Lower lobe of right lung (tissue), 2 donors: Measurements from ENCODE around the gene SLC17A4. TPM values are rescaled to one million over a fixed set of nuclear protein-coding genes. Genes with fewer than 3 reads are reported as not detected.

Experiments used
- ATAC-seq, 2 donors: fragments of 200-7000 bp; cut with Tn5 transposase; one replicate each; pipeline ENCODE4 v1.9.1; 2020 to 2022; ENCODE audit warnings: mild to moderate bottlenecking in 2 of 2, moderate library complexity in 2 of 2
- DNase-seq: peaks from one replicate; pipeline ENCODE4 v3.0.0-alpha.2; 2020
- H3K27ac ChIP-seq: fragments of 200-600 bp; one replicate; pipeline ENCODE4 v1.8.0; 2022
- H3K27me3 ChIP-seq: fragments of 200-600 bp; one replicate; pipeline ENCODE4 v1.8.0; 2022; ENCODE audit warnings: low read depth
- H3K36me3 ChIP-seq: fragments of 200-600 bp; one replicate; pipeline ENCODE4 v1.8.0; 2022; ENCODE audit warnings: mild to moderate bottlenecking
- H3K4me1 ChIP-seq: fragments of 200-600 bp; one replicate; pipeline ENCODE4 v1.8.0; 2022
- H3K4me3 ChIP-seq: fragments of 200-600 bp; one replicate; pipeline ENCODE4 v1.8.0; 2022; ENCODE audit warnings: mild to moderate bottlenecking
- H3K9me3 ChIP-seq: fragments of 200-600 bp; one replicate; pipeline ENCODE4 v1.8.0; 2022
- CTCF ChIP-seq: fragments of 200-600 bp; IDR thresholded peaks from one replicate; pipeline ENCODE4 v1.8.0; 2022; ENCODE audit warnings: antibody characterized with exemption, mild to moderate bottlenecking
- intact Hi-C: fragments of 100-400 bp; cut with DNase I; formaldehyde crosslinking; loops from one replicate; pipeline ENCODE4 v1.11.0; 2022
- total RNA-seq: library from RNA; stranded (reverse); fragmentation: NEBNext Ultra II Directional; extraction: Animal tissue kit (Norgen Biotek cat#: 25700); gene quantifications from one replicate; pipeline ENCODE4 v1.2.1, GENCODE V29; 2021
- donor health status: DM: no; HTN: yes; CAD: no; lungs with severe emphysema.

SLC17A4 gene
- total RNA-seq, 1 donor from 2014 or later = not detected

GRCh38 chr6:25792016-25792415 lies 37.5 kb downstream of the SLC17A4 start:
- Histone ChIP-seq H3K4me3 (no peak overlapping the region), H3K27me3 (no peaks in the 10 kb centered on the region), H3K36me3 (no peaks in the 10 kb centered on the region), H3K4me1 (no peaks in the 10 kb centered on the region), H3K27ac (no peak overlapping the region), H3K9me3 (no peaks in the 10 kb centered on the region)
- intact Hi-C loops = no loop called here
- DNase-seq (no peak), ATAC-seq (no peak)
- TF ChIP-seq CTCF = no peak

- intact Hi-C loops = no loop called here
- no peak for ATAC-seq
- H3K27ac ChIP-seq = no peak overlapping the region
Measured at GRCh38 chr6:25793970-25794369, 39.4 kb downstream of the SLC17A4 start.

GRCh38 chr6:25794784-25795183 lies 40.2 kb downstream of the SLC17A4 start:
- no peak for TF ChIP-seq CTCF
- ATAC-seq = no peak
- Histone ChIP-seq H3K4me1 (no peaks in the 10 kb centered on the region), H3K27ac (no peak overlapping the region), H3K27me3 (no peaks in the 10 kb centered on the region), H3K36me3 (no peaks in the 10 kb centered on the region), H3K4me3 (no peak overlapping the region), H3K9me3 (no peaks in the 10 kb centered on the region)
- intact Hi-C loops = no loop called here
- no peak for DNase-seq

More at GRCh38 chr6:25793970-25794369, 39.4 kb downstream of the SLC17A4 start:
- no peaks in the 10 kb centered on the region for H3K27me3 ChIP-seq
- H3K9me3 ChIP-seq = no peaks in the 10 kb centered on the region
- H3K4me3 ChIP-seq = no peak overlapping the region
- no peak for DNase-seq
- no peaks in the 10 kb centered on the region for H3K36me3 ChIP-seq
- no peaks in the 10 kb centered on the region for H3K4me1 ChIP-seq
- TF ChIP-seq CTCF = no peak

- no peaks in the 10 kb centered on the region for H3K36me3 ChIP-seq
- no peak for DNase-seq
- intact Hi-C loops = no loop called here
Measured at GRCh38 chr6:25801436-25801835, 46.9 kb downstream of the SLC17A4 start.

GRCh38 chr6:25804804-25805203 lies 50.3 kb downstream of the SLC17A4 start:
- no peak overlapping the region for H3K4me3 ChIP-seq
- ATAC-seq = no peak
- no peaks in the 10 kb centered on the region for H3K4me1 ChIP-seq
- H3K27me3 ChIP-seq = no peaks in the 10 kb centered on the region
- intact Hi-C loops = no loop called here
- H3K36me3 ChIP-seq = no peaks in the 10 kb centered on the region
- no peaks in the 10 kb centered on the region for H3K9me3 ChIP-seq
- no peak for DNase-seq
- no peak for TF ChIP-seq CTCF
- H3K27ac ChIP-seq = no peak overlapping the region

More at GRCh38 chr6:25801436-25801835, 46.9 kb downstream of the SLC17A4 start:
- no peak overlapping the region for H3K27ac ChIP-seq
- no peak for ATAC-seq
- H3K27me3 ChIP-seq = no peaks in the 10 kb centered on the region
- no peak overlapping the region for H3K4me3 ChIP-seq
- no peak for TF ChIP-seq CTCF
- H3K9me3 ChIP-seq = no peaks in the 10 kb centered on the region
- H3K4me1 ChIP-seq = no peaks in the 10 kb centered on the region

GRCh38 chr6:25815194-25815593 lies 60.7 kb downstream of the SLC17A4 start:
- intact Hi-C loops = no loop called here
- DNase-seq = no peak
- no peak overlapping the region for H3K27ac ChIP-seq
- no peaks in the 10 kb centered on the region for H3K27me3 ChIP-seq
- H3K9me3 ChIP-seq = no peaks in the 10 kb centered on the region
- no peak overlapping the region for H3K4me3 ChIP-seq
- no peaks in the 10 kb centered on the region for H3K36me3 ChIP-seq
- no peaks in the 10 kb centered on the region for H3K4me1 ChIP-seq
- ATAC-seq = no peak
- no peak for TF ChIP-seq CTCF
